ENCODE results near the gene ZNRF2. TPM values are rescaled to one million over a fixed set of nuclear protein-coding genes. Genes with fewer than 3 reads are reported as not detected.

ZNRF2 gene
- polyA plus RNA-seq, 1 experiment = 1.6 TPM

DNA sequence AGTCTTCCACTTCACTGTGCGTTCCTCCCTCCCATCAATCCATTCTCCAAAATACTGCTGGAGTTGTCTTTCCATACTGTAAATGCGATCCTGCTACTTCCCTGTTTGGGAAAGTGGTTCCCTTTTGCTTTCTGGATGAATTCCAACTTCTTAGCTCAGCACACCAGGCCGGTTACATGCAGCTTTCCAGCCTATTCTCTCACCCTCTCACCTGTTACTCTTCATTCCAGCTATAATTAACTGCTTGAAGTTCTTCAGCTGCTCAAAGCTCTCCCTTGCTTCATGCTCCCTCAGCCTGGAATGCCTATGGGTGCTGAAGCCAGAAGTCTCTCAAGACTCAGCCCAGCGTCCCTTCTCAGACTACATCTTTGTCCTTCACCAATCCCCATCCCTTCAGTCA is 6.0 kb upstream of the ZNRF2 start:
- TF ChIP-seq, protein P1, sequence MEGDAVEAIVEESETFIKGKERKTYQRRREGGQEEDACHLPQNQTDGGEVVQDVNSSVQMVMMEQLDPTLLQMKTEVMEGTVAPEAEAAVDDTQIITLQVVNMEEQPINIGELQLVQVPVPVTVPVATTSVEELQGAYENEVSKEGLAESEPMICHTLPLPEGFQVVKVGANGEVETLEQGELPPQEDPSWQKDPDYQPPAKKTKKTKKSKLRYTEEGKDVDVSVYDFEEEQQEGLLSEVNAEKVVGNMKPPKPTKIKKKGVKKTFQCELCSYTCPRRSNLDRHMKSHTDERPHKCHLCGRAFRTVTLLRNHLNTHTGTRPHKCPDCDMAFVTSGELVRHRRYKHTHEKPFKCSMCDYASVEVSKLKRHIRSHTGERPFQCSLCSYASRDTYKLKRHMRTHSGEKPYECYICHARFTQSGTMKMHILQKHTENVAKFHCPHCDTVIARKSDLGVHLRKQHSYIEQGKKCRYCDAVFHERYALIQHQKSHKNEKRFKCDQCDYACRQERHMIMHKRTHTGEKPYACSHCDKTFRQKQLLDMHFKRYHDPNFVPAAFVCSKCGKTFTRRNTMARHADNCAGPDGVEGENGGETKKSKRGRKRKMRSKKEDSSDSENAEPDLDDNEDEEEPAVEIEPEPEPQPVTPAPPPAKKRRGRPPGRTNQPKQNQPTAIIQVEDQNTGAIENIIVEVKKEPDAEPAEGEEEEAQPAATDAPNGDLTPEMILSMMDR (IDR thresholded peaks at IDR 0.05; ENCODE audit: insufficient read depth, low read depth, low read length) = no peak
- POLR2A ChIA-PET = no interaction called here
- Histone ChIP-seq H3K4me3 (ENCODE audit: low read depth, low read length) (no peak overlapping the region), H3K36me3 (ENCODE audit: control insufficient read depth, insufficient read depth, low read length) (no peaks in the 10 kb centered on the region), H3K27me3 (ENCODE audit: control insufficient read depth, insufficient read depth, low read length) (peaks cover 3% of the 10 kb centered on the region; the same call in 1 of the 2 replicates)
- CTCF ChIA-PET = interaction anchor here (0.7 to 8.1 kb wide), 5 partner anchors 110 to 461 kb away, joined by 3 to 79 read pairs (median 4); no protein-coding TSS in a partner anchor
- DNase-seq (ENCODE audit: low read depth) = no peak

DNA sequence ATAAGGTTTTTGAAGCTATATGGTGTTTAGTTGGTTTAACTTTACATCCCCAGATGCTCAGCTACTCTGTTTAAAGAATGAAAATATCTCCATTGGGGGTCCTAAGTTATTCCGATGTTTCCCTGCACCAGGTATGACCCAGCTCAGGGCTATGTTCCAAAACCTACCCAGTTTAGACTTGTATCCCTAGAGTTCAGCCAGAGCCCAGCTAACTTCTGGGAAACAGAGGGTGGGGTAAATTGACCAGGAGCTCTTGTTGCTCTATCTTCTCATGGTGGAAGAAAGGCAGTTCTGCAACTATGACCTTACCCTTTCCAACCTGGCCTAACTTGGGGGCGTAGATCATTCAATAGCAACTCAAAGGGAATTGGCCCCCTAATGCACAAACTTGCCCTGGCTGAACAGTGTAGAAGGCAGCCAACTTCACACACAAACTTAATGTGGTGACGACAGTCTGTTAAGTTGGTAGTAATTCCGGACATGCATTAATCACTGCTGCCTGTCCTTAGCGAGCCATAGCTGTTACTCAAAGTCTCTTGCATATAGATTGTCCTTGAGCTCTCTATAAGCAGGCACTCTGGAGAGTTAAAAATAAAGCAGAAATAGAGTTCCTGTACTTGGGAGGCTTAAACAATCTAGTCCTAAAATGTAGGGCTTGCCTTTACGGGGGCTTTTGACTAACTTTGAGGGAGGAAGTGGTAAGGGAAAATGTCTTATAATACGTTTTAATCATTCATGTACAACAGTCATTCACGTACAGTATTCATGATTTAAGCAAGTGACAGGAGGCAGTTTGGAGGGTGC is 5.3 kb upstream of the ZNRF2 start:
- H3K27me3 ChIP-seq (ENCODE audit: control insufficient read depth, insufficient read depth, low read length) = peaks cover 3% of the 10 kb centered on the region; the same call in 1 of the 2 replicates
- TF ChIP-seq, protein P1 (IDR thresholded peaks at IDR 0.05; ENCODE audit: insufficient read depth, low read depth, low read length) = no peak
- no peak for DNase-seq (ENCODE audit: low read depth)
- no peaks in the 10 kb centered on the region for H3K36me3 ChIP-seq (ENCODE audit: control insufficient read depth, insufficient read depth, low read length)
- POLR2A ChIA-PET = no interaction called here
- CTCF ChIA-PET = interaction anchor here (1.0 to 8.1 kb wide), 5 partner anchors 8 to 461 kb away, joined by 3 to 79 read pairs (median 4); no protein-coding TSS in a partner anchor
- H3K4me3 ChIP-seq (ENCODE audit: low read depth, low read length) = no peak overlapping the region

DNA sequence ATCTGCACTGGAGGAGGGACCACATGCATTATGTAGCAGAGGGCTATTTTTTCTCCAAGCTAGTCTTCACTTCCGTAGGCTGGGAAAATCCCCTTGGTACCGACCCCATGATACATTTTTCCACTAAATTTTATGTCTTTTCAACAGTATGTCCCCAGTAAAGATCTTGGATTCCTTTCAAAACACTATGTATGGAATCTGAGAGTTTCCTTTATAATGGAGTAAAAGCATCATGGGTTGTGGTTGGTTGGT is 4.8 kb upstream of the ZNRF2 start:
- H3K36me3 ChIP-seq (ENCODE audit: control insufficient read depth, insufficient read depth, low read length) = no peaks in the 10 kb centered on the region
- peaks cover 3% of the 10 kb centered on the region; the same call in 1 of the 2 replicates for H3K27me3 ChIP-seq (ENCODE audit: control insufficient read depth, insufficient read depth, low read length)
- TF ChIP-seq, protein P1 (IDR thresholded peaks at IDR 0.05; ENCODE audit: insufficient read depth, low read depth, low read length) = no peak
- CTCF ChIA-PET = interaction anchor here (0.6 to 8.1 kb wide), 6 partner anchors 8 to 1566 kb away, joined by 3 to 79 read pairs (median 4); no protein-coding TSS in a partner anchor
- DNase-seq (ENCODE audit: low read depth) = no peak
- no peak overlapping the region for H3K4me3 ChIP-seq (ENCODE audit: low read depth, low read length)
- POLR2A ChIA-PET = no interaction called here

DNA sequence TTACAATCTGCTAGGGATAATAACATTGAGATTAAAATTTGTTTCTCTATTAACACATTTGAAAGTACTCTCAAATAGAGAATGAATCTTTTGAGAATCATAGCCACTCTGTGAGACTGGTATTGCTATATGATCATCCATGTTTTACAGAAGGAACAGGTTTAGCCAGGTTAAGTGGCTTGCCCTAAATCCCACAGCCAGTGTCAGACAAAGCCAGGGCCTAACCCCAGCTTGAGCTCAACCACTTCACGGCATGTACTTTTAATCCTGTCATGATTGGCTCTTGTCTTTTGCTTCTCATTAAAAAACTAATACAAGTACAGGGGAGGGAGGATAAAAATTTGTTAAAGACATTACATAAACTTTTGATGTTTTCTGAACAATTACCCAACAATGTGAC is 3.8 kb upstream of the ZNRF2 start:
- no peak for DNase-seq (ENCODE audit: low read depth)
- no peak overlapping the region for H3K4me3 ChIP-seq (ENCODE audit: low read depth, low read length)
- CTCF ChIA-PET = interaction anchor here (8.1 kb wide), 1 partner anchor 130 kb away, joined by 79 read pairs; no protein-coding TSS in a partner anchor
- TF ChIP-seq, protein P1 (IDR thresholded peaks at IDR 0.05; ENCODE audit: insufficient read depth, low read depth, low read length) = no peak
- H3K27me3 ChIP-seq (ENCODE audit: control insufficient read depth, insufficient read depth, low read length) = peaks cover 3% of the 10 kb centered on the region; the same call in 1 of the 2 replicates
- POLR2A ChIA-PET = no interaction called here
- no peaks in the 10 kb centered on the region for H3K36me3 ChIP-seq (ENCODE audit: control insufficient read depth, insufficient read depth, low read length)

DNA sequence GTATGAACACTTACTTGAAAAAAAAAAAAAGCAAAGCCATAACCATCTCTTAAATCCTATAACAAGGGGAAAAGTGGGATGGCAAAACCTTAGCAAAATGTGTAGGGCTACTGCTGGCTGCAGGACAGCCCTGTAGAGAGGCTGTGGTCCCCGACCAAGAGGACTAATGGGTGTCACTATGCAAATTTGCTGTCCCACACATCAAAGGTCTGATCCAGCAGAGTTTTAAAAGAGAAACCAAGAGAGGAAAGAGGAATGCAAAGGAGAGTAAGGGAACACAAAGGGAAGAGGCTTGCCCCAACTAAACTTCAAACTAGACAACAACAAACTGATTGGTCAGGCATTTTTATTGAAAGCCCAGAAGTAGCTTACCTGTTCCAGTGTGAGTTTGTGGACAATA is 3.1 kb upstream of the ZNRF2 start:
- POLR2A ChIA-PET = no interaction called here
- CTCF ChIA-PET = interaction anchor here (8.1 kb wide), 1 partner anchor 130 kb away, joined by 79 read pairs; no protein-coding TSS in a partner anchor
- no peak overlapping the region for H3K4me3 ChIP-seq (ENCODE audit: low read depth, low read length)

More for the DNA sequence above, 3.1 kb upstream of the ZNRF2 start:
- Histone ChIP-seq H3K36me3 (ENCODE audit: control insufficient read depth, insufficient read depth, low read length) (no peaks in the 10 kb centered on the region), H3K27me3 (ENCODE audit: control insufficient read depth, insufficient read depth, low read length) (peaks cover 3% of the 10 kb centered on the region; the same call in 1 of the 2 replicates)
- no peak for DNase-seq (ENCODE audit: low read depth)
- TF ChIP-seq, protein P1 (IDR thresholded peaks at IDR 0.05; ENCODE audit: insufficient read depth, low read depth, low read length) = no peak
